Activated naive CD4-positive, alpha-beta T cell treated with anti-CD3 and anti-CD28 coated beads for 36 hours (primary cell): ENCODE results near the gene CCNI2. TPM values are rescaled to one million over a fixed set of nuclear protein-coding genes. Genes with fewer than 3 reads are reported as not detected.

Experiments
- CTCF ChIA-PET: fragments of 350-600 bp; sonication (Branson Sonifier 250); formaldehyde crosslinking; loops from one replicate; lab custom pipeline; 2021; ENCODE audit warnings: antibody characterized with exemption; lab: Charles Lee
- DNase-seq: peaks from one replicate; pipeline ENCODE4 v3.0.0-alpha.2; 2020
- H3K27ac Mint-ChIP-seq: one replicate; pipeline ENCODE4 v1.8.0; 2021; ENCODE audit warnings: mild to moderate bottlenecking, mixed read lengths
- H3K27me3 Mint-ChIP-seq: one replicate; pipeline ENCODE4 v1.8.0; 2021; ENCODE audit warnings: low read depth, mixed read lengths
- H3K36me3 Mint-ChIP-seq: one replicate; pipeline ENCODE4 v1.8.0; 2021; ENCODE audit warnings: low read depth, mixed read lengths
- H3K4me1 Mint-ChIP-seq: one replicate; pipeline ENCODE4 v1.8.0; 2021; ENCODE audit warnings: low read depth, mixed read lengths
- H3K4me3 Mint-ChIP-seq: one replicate; pipeline ENCODE4 v1.8.0; 2021; ENCODE audit warnings: mild to moderate bottlenecking, moderate library complexity, mixed read lengths
- H3K9me3 Mint-ChIP-seq: one replicate; pipeline ENCODE4 v1.8.0; 2021; ENCODE audit warnings: mixed read lengths
- intact Hi-C: fragments of 100-400 bp; cut with micrococcal nuclease; formaldehyde crosslinking; loops from one replicate; pipeline ENCODE4 v1.15.1; 2023
- total RNA-seq, 2 experiments: library from RNA; stranded (reverse); gene quantifications; one replicate each; pipeline ENCODE4 v1.2.3, GENCODE V29; 2021

The CCNI2 gene
- total RNA-seq, 2 experiments from 2014 or later, result 1.4 to 2.5 TPM

GRCh38 chr5:132778129-132778528 is 30.9 kb downstream of the CCNI2 start:
- Mint-ChIP-seq H3K4me1 (peaks cover 10% of the 10 kb centered on the region), H3K9me3 (no peaks in the 10 kb centered on the region), H3K4me3 (peak overlapping the region; percentile 55), H3K27me3 (peaks cover 26% of the 10 kb centered on the region), H3K27ac (no peak overlapping the region), H3K36me3 (no peaks in the 10 kb centered on the region)
- DNase-seq, result no peak
- intact Hi-C loops, result no loop called here
- CTCF ChIA-PET, result interaction anchor here (1.1 kb wide), 1 partner anchor 31 kb away, joined by 3 read pairs; the partner anchor contains the start of gene CCNI2

GRCh38 chr5:132778856-132779255 is 31.6 kb downstream of the CCNI2 start:
- Mint-ChIP-seq H3K4me3 (no peak overlapping the region), H3K27ac (no peak overlapping the region), H3K4me1 (peaks cover 10% of the 10 kb centered on the region), H3K36me3 (no peaks in the 10 kb centered on the region), H3K9me3 (no peaks in the 10 kb centered on the region), H3K27me3 (peaks cover 29% of the 10 kb centered on the region)
- intact Hi-C loops, result no loop called here
- CTCF ChIA-PET, result interaction anchor here (1.1 to 1.4 kb wide), 2 partner anchors 32 to 273 kb away, joined by 3 read pairs; partner anchors contain the start of gene CCNI2
- no peak for DNase-seq

- peaks cover 10% of the 10 kb centered on the region for H3K4me1 Mint-ChIP-seq
- CTCF ChIA-PET, result interaction anchor here (1.4 kb wide), 1 partner anchor 274 kb away, joined by 3 read pairs; no protein-coding TSS in a partner anchor
- no peak for DNase-seq
- no peak overlapping the region for H3K4me3 Mint-ChIP-seq
- H3K9me3 Mint-ChIP-seq, result no peaks in the 10 kb centered on the region
- peaks cover 29% of the 10 kb centered on the region for H3K27me3 Mint-ChIP-seq
- intact Hi-C loops, result no loop called here
- no peaks in the 10 kb centered on the region for H3K36me3 Mint-ChIP-seq
- H3K27ac Mint-ChIP-seq, result no peak overlapping the region
These were observed 32.7 kb downstream of the CCNI2 start for GRCh38 chr5:132779961-132780360.

- Mint-ChIP-seq H3K4me3 (no peak overlapping the region), H3K9me3 (no peaks in the 10 kb centered on the region), H3K27me3 (peaks cover 32% of the 10 kb centered on the region), H3K4me1 (peaks cover 10% of the 10 kb centered on the region), H3K27ac (no peak overlapping the region), H3K36me3 (no peaks in the 10 kb centered on the region)
- CTCF ChIA-PET, result no interaction called here
- intact Hi-C loops, result no loop called here
- no peak for DNase-seq
These were observed 33.4 kb downstream of the CCNI2 start for GRCh38 chr5:132780577-132780976.

GRCh38 chr5:132781029-132781428 is 33.8 kb downstream of the CCNI2 start:
- no peak overlapping the region for H3K4me3 Mint-ChIP-seq
- H3K9me3 Mint-ChIP-seq, result no peaks in the 10 kb centered on the region
- H3K27ac Mint-ChIP-seq, result no peak overlapping the region
- DNase-seq, result no peak
- CTCF ChIA-PET, result no interaction called here
- H3K4me1 Mint-ChIP-seq, result peaks cover 9% of the 10 kb centered on the region
- intact Hi-C loops, result no loop called here
- H3K36me3 Mint-ChIP-seq, result no peaks in the 10 kb centered on the region
- peaks cover 31% of the 10 kb centered on the region for H3K27me3 Mint-ChIP-seq

- Mint-ChIP-seq H3K27me3 (peaks cover 30% of the 10 kb centered on the region), H3K4me1 (peaks cover 6% of the 10 kb centered on the region), H3K36me3 (no peaks in the 10 kb centered on the region), H3K27ac (no peak overlapping the region), H3K4me3 (no peak overlapping the region), H3K9me3 (no peaks in the 10 kb centered on the region)
- CTCF ChIA-PET, result interaction anchor here (0.5 to 0.9 kb wide), 3 partner anchors 12 to 47 kb away, joined by 3 read pairs; no protein-coding TSS in a partner anchor
- intact Hi-C loops, result no loop called here
- no peak for DNase-seq
These were observed 34.9 kb downstream of the CCNI2 start for GRCh38 chr5:132782101-132782500.

GRCh38 chr5:132785365-132785764 is 38.1 kb downstream of the CCNI2 start:
- Mint-ChIP-seq H3K27me3 (peaks cover 14% of the 10 kb centered on the region), H3K4me3 (no peak overlapping the region), H3K27ac (no peak overlapping the region), H3K36me3 (no peaks in the 10 kb centered on the region), H3K4me1 (peaks cover 3% of the 10 kb centered on the region), H3K9me3 (no peaks in the 10 kb centered on the region)
- no peak for DNase-seq
- CTCF ChIA-PET, result no interaction called here
- intact Hi-C loops, result no loop called here

GRCh38 chr5:132785864-132786263 is 38.6 kb downstream of the CCNI2 start:
- H3K4me1 Mint-ChIP-seq, result peaks cover 2% of the 10 kb centered on the region
- H3K9me3 Mint-ChIP-seq, result no peaks in the 10 kb centered on the region
- H3K27ac Mint-ChIP-seq, result no peak overlapping the region
- H3K27me3 Mint-ChIP-seq, result peaks cover 13% of the 10 kb centered on the region
- intact Hi-C loops, result no loop called here
- H3K36me3 Mint-ChIP-seq, result no peaks in the 10 kb centered on the region
- H3K4me3 Mint-ChIP-seq, result no peak overlapping the region
- CTCF ChIA-PET, result no interaction called here
- DNase-seq, result no peak

GRCh38 chr5:132787076-132787475 is 39.9 kb downstream of the CCNI2 start:
- no peaks in the 10 kb centered on the region for H3K36me3 Mint-ChIP-seq
- no peak overlapping the region for H3K27ac Mint-ChIP-seq
- CTCF ChIA-PET, result no interaction called here
- DNase-seq, result no peak
- intact Hi-C loops, result no loop called here
- H3K27me3 Mint-ChIP-seq, result peaks cover 9% of the 10 kb centered on the region
- no peak overlapping the region for H3K4me3 Mint-ChIP-seq
- H3K9me3 Mint-ChIP-seq, result no peaks in the 10 kb centered on the region
- H3K4me1 Mint-ChIP-seq, result no peaks in the 10 kb centered on the region

- Mint-ChIP-seq H3K27ac (no peak overlapping the region), H3K27me3 (peaks cover 10% of the 10 kb centered on the region), H3K4me3 (no peak overlapping the region), H3K36me3 (no peaks in the 10 kb centered on the region), H3K4me1 (no peaks in the 10 kb centered on the region), H3K9me3 (no peaks in the 10 kb centered on the region)
- intact Hi-C loops, result no loop called here
- DNase-seq, result no peak
- CTCF ChIA-PET, result interaction anchor here (0.6 kb wide), 1 partner anchor 1093 kb away, joined by 4 read pairs; no protein-coding TSS in a partner anchor
These were observed 41.3 kb downstream of the CCNI2 start for GRCh38 chr5:132788508-132788907.

- H3K27ac Mint-ChIP-seq, result no peak overlapping the region
- DNase-seq, result no peak
- intact Hi-C loops, result no loop called here
- H3K27me3 Mint-ChIP-seq, result peaks cover 10% of the 10 kb centered on the region
- CTCF ChIA-PET, result interaction anchor here (0.7 kb wide), 1 partner anchor 36 kb away, joined by 3 read pairs; no protein-coding TSS in a partner anchor
- no peak overlapping the region for H3K4me3 Mint-ChIP-seq
- no peaks in the 10 kb centered on the region for H3K4me1 Mint-ChIP-seq
- no peaks in the 10 kb centered on the region for H3K36me3 Mint-ChIP-seq
- no peaks in the 10 kb centered on the region for H3K9me3 Mint-ChIP-seq
These were observed 42.0 kb downstream of the CCNI2 start for GRCh38 chr5:132788990-132789886.

- H3K4me3 Mint-ChIP-seq, result no peak overlapping the region
- intact Hi-C loops, result no loop called here
- DNase-seq, result no peak
- CTCF ChIA-PET, result interaction anchor here (0.7 kb wide), 1 partner anchor 28 kb away, joined by 4 read pairs; no protein-coding TSS in a partner anchor
- no peaks in the 10 kb centered on the region for H3K9me3 Mint-ChIP-seq
- no peaks in the 10 kb centered on the region for H3K4me1 Mint-ChIP-seq
- H3K27ac Mint-ChIP-seq, result no peak overlapping the region
- no peaks in the 10 kb centered on the region for H3K36me3 Mint-ChIP-seq
- peaks cover 7% of the 10 kb centered on the region for H3K27me3 Mint-ChIP-seq
These were observed 43.1 kb downstream of the CCNI2 start for GRCh38 chr5:132790201-132790865.
